Measurements from ENCODE around the gene POU6F2.

DNA sequence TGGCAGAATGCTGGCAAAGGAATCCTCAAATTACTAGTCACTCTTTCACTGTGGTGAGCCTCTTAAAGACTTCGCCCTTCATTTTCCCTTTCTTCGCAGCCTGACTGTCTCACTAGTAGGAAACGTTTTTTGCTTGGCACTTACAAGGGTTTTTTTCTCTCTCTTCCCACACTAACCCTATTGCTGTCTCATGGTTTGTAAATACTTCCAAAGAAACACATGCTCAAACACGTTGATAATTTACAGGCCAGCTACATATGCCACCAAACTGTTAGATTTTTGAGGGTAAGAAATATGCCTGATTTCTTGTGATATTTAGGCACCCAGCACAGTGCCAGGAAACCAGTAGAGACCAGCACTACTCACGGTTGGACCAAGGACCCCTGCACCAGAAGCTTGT, 340.2 kb downstream of the POU6F2 start:
- TF ChIP-seq CTCF (conservative IDR thresholded peaks at IDR 0.05 in 1 of 2, IDR thresholded peaks at IDR 0.05 in 1 of 2; ENCODE audit: low read depth in 1 of 2, low read length in 2 of 2) (no peak), EZH2 (IDR thresholded peaks at IDR 0.05; ENCODE audit: low read length, missing control alignments) (no peak)

All from fibroblast of lung (primary cell).